NK-92 treated with Interleukin-12 subunit alpha and Interleukin-12 subunit beta, amount 100 ng/mL, for 24 hours (cell line): ENCODE measurements around the gene SUCLG2.

Experiments used
- DNase-seq: peaks from one replicate; lab custom pipeline; 2025; lab: John Stamatoyannopoulos, UW

SUCLG2 gene

DNA sequence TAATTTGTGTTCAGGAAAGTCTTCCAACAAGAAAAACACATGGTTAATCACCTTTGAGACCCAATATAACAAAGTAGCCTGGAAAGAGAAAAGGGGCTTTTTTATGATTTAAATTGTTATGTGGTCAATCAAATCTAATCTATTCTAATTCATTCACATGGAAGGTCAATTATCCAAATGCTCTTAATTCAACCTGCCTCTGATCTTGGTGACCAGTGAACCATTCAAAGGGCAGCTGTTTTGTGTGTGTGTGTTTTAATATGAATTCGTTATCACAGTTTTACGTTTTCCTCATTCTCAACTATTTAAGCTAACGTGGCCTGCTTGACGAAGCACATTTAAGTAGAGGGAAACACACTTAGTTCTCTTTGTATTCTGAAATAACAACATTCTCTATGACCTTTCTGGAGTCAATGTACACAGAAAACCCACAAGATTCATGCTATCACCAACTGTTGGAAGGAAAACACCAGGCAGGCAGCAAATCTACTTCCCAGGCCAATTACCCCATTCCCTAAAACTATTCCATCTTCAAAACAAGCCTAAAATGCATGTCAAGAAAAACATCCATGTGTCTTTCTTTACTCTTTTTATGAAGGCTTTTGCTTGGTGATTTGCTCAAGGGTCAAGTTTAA lies 195.4 kb downstream of the SUCLG2 start:
- DNase-seq: no peak

DNA sequence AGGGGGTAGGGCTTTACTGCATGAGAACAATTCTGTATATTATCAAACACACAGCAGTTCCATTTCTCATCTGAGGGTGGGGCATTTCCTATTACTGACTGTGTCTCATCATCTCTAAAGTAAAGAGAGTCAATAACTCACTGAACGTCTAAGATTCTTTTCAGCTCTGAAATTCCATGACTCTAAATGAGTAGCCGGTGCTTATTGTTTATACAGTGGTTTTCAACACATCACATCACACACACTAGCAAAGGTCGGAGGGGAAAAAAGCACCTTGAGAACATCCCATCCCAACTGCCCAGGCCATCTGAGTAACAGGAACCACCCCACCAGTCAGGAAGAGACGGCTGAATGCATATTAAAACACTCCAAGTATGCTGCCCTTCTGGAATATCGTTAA lies 196.0 kb downstream of the SUCLG2 start:
- no peak for DNase-seq

DNA sequence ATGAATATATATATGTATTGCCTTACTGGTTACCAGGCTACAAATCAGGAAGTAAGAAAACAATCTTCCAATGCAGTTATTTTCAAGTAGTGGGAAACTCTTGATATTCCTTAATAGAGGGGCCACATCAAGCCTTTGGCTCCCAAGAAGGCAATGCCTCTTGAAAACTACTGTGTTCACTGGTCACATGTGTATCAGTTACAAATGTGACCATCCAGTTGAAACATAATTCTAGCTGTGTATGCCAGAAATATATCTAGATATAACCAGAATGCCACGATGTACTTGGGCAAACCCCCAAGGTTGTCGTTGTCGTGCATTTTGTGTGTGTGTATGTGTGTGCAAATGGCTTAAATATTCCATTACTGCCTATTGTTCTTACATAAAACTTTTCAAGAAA lies 200.8 kb downstream of the SUCLG2 start:
- no peak for DNase-seq

DNA sequence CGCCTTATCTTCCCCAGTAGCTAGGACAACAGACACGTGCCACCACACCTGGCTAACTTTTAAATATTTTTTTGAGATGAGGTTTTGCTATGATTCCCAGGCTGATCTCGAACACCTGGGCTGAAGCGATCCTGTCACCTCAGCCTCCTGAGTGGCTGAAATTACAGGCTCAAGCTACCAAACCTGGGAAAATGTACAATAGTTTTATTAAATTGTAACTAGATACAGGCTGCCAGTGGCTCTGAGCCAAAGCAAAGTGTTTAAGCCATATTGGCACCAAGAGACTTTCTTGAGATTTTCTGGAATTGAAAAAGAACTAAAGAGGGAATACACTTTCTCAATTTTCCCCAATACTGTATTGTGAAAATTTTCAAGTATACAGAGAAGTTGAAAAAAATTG lies 204.3 kb downstream of the SUCLG2 start:
- no peak for DNase-seq

DNA sequence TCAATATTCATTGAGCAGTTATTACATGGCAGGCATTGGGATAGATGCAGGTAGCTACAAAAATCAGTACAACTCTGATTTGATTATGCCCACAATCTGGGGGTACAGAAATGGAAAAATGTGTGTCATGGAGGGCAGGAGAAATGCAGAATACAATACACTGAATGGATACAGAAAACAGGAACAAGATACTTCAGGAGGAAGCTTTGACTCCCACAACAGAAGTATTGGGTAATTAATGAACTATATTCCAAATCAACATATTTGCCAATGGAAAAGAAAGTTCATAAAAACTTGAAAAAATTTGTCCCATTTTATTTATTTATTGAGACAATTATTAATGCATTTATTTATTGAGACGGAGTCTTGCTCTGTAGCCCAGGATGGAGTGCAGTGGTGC lies 207.0 kb downstream of the SUCLG2 start:
- no peak for DNase-seq

DNA sequence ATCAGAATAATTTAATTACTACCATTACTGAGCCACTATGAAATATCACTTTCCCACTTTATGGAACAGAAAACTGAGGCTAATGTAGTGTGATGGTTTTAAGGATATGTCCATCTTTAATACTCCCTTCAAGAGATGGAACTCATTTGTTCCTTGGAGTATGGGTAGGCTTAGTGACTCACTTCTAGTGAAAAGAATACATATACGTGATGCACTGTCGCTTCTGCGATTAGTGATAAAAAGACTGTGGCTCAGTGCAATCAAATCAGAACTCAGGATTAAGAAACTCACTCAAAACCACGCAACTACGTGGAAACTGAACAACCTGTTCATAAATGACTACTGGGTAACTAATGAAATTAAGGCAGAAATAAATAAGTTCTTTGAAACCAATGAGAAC lies 216.6 kb downstream of the SUCLG2 start:
- DNase-seq: no peak

DNA sequence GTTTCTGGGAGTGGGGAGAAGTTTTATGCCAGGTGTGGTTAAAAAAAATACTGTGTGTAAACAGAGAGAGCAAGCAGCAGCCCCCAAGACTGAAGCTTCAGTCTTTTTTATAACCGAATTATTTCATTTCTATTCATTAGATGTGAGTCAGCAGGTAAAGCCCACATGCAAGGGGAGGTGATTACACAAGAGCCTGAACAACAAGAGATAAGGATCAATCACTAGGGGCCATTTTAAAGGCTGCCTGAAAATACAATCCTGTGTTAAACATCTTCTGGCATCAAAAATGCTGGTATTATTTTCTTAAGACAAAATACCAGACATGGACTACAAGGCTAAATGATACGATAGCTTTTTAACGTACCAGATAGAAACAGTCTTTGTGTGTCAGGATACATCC lies 217.3 kb downstream of the SUCLG2 start:
- DNase-seq: no peak

DNA sequence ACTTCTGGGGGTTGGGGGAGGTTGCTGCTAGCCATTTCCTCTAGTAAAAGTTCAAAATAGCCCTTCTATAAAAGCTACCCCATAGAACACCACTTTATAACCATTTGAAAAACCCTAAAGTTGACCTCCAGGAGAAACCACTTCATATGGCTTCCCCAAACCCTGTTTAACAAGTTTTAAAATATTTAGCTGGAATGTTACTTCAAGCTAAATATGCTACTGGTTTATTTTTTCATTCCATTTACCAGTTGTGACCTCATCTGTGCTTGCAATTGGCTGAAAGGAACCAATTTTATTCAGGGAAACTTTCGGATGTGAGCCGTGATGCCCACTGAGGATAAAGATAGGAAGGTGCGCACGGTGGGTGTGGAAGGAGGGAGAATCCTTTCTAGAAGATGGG lies 221.3 kb downstream of the SUCLG2 start:
- no peak for DNase-seq

DNA sequence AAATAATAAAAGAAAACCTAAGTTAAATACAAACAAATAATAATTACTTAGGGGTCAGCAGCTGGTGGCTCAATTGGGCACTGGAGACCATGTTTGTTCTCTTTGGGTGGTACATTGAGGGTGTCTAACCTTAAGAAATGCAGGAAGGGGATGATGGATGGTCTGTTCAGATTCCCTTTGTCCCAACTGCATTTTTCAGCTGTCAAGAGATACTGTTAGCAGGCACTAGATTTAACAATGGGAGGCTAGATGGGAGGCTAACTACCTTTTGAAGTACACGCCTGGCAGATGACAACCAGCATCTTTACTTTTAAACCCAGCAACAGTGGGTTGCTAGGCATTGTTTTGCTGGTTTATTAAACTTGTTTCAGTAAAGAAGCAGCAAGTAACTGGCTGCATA lies 222.5 kb downstream of the SUCLG2 start:
- DNase-seq: no peak

DNA sequence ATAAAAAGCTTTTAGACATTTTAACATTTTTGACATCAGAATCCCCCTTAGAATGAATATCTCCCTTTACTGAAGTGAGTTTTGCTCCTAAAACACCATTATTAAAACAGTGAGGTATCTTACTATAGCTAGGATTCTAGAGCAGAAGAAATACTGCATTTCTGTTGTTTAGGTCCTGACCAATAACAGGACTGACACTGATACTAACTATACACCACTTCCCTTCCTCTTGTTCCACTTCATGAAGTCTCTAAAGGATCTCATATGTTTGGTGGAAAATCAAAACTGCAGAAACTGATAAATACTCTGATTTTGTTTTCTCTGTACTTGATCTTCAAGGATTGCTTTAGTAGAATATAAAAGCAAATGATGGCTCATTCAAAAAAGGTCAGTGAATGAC lies 230.7 kb downstream of the SUCLG2 start:
- no peak for DNase-seq

DNA sequence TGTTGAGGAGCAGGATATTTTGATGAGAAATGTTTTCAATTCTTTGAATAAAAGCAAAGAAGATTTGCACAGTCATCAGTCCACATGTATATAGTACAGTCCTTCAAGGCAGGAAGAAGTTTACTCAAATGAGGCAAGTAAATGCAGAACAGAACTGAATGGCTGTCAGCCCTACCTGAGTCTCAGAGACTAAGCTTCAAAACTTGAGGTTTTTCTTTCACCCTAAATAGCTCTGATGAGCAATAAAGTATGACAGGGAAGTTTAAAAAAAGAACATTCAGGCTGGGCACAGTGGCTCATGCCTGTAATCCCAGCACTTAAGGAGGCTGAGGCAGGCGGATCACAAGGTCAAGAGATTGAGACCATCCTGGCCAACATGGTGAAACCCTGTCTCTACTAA lies 232.5 kb downstream of the SUCLG2 start:
- no peak for DNase-seq

DNA sequence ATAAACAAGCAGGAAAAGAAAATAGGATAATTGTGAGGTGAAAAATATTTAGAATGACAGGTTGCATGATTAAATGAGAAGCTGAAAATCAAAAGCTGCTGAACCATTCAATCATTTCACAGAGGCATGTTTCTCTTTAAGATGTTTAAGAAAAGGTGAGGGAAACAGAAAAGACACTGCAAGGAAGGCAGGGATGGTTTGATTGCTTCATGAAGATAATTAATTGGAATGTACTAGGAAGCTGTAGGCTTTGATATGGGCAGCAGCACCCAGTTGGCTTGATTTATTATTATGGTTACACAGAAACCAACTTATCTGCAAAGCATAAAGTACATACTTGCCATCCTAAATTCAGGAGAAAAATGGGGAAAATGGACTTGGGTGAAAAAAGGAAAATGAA lies 234.6 kb downstream of the SUCLG2 start:
- no peak for DNase-seq

DNA sequence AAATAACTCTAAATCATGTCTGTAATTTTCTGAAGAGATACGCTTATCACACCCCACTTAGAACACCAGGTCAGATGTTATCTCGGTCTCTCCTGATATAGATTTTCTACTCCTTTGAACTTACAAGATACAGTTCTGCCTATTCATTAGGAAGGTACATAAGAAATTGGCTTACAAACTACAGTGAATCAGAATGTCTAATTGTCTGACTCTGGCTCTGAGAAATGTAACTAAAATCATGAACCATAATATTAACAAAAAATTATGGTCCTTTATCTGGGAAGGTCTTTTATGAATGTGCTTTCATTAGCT lies 235.2 kb downstream of the SUCLG2 start:
- DNase-seq: no peak

DNA sequence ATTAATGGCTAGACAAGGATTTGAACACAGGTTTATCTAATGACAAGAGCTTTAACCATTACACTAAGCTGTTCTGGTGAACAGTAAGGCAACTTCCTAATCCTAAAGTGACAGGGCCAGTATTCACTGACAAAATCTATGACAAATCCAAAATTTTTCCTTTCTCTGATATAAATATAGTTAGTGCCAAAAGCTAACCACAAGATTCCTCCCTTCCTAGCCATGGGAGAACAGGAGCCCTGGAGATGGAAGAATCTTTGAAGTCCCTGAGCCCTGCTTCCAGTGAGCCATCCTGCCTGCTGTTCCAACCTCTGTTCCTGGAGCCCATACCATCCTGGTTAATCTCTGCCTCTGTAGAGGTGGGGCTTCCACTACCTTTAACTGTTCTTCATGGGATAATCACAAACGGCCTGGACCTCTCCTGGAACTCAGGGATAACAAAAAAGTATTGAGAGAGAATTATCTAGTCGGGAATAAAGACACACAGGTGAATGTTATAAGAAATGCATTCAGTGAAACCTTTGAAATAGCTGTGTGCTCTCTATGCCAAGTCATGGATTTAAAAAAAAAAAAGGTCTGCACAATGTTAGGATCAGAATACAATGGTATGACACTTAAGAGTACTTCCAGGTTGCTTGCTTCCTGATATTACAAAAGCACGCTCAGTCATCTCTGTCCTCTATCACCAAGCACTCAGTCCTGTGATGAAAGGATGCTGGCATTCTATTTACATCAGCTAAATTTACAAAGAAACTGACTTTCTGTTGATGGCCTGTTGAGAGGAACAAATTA lies 235.8 kb downstream of the SUCLG2 start:
- no peak for DNase-seq

DNA sequence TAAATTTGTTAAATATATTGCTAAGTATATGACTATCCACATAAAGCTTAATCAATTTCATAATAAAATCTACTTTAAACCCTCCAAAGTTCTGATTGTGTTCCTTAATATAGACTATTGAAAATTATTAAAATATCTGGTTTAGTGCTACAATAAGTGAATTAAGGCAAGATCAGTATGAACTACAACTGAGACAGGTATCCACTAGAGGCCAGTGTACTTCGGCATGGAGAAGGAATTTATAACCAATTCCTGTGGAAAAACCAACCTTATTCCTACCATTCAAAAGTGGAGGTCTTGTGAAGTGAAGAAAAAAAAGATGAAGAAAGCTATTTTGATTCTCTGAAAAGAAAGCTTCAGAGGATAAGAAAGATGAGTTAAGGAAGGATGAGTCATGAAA lies 237.7 kb downstream of the SUCLG2 start:
- no peak for DNase-seq

DNA sequence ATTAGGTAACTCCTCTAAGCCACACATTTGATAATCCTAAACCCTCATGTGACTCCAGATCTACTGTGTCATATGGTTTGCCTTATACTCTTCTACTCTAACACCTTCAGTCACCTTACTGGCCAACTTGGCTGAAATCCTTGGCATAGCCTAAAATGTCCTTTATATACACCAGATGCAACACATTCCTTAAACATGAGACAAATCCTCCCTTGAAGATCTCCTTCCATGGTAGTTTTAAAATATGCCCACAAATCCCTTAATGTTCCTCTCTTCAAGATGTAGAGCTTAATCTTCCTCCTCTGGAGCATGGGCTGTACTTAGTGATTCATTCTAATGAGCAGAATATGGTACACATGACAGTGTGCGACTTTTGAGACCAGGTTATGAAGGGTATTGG lies 238.9 kb downstream of the SUCLG2 start:
- no peak for DNase-seq

DNA sequence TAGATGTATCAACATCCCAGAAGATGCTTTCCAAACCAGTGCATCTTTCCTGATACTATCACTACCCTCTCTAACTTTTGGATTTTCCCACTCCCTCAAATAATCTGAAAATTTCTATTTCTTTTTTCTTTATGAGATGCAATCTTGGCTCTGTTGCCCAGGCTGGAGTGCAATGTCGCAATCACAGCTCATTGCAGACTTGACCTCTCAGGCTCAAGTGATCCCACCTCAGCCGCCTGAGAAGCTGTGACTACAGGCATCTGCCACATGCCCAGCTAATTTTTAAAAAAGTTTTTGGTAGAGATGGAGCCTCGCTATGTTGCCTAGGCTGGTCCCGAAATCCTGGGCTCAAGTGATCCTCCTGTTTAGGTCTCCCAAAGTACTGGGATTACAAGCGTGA lies 239.7 kb downstream of the SUCLG2 start:
- DNase-seq: no peak

DNA sequence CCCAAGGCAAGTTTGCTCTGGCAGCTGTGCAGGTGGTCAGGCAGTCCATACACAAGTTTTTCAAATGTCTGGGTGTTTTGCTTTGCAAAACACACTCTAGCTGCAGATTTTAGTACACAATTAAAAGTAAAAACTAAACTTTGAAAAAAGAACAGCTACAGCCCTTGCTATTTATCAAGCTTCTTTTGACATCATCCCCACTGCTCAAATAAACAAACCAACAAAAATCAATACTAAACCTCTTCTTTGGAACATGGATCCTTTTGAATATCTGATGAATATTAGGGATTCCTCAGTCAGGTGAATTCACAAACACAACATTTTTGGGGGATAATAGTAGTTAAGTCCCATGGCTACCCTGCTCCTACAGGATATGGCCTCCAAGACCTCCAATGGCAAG lies 249.2 kb downstream of the SUCLG2 start:
- no peak for DNase-seq

DNA sequence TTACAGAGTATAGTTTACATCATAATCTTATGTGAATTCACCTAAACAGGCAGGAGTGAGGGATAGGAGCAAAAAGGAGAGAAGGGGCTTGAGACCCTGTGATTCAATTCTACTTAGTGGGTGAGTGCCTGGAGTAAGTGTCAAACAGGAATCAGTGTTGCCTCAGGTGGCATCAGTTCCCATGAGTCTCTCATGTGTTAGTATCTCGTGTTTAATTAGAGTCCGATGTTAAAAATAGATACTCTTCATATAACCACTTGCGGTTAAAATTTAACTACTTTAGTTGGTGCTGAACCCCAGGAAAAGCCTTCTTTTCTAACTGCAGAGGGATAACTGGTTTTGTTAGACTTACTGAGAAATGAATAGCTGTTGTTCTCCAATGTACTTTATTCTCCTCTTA lies 251.5 kb downstream of the SUCLG2 start:
- DNase-seq: no peak

DNA sequence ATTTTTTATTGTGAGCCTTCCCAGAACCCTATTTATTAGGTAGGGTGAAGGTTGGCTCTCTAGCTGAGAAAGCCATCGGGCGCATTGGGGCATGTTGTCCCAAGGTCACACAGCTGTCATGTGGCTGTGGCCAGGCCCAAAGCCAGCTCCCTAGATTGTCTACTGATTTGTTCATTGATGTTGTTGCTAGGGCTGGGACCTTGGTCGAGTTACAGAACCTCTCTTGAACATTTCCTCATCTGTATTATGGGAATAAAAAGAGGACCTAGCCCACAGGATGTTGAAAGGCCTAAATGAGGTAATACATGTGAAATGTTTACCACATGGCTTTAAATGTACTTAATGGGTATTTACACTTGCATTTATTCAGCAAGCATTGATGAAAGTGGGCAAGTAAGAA lies 252.5 kb downstream of the SUCLG2 start:
- DNase-seq: no peak

DNA sequence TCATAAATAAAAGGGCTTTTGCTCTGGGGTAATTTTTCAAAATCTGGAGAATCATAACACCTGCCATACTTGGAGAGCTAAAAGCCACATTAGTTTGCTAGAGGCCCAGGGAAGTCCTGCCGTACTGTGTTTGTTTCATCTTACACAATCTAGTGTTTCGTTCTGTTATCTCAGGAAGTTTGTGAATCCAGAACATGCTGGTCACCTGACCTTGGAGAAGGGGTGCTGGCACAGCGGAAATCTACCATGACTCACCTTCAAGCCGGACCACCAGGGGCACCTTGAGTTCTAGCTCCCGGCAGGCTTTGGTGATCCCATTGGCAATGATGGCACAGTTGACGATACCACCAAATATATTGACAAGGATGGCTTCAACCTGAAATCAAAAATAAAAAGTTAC lies 253.9 kb downstream of the SUCLG2 start:
- DNase-seq: no peak

DNA sequence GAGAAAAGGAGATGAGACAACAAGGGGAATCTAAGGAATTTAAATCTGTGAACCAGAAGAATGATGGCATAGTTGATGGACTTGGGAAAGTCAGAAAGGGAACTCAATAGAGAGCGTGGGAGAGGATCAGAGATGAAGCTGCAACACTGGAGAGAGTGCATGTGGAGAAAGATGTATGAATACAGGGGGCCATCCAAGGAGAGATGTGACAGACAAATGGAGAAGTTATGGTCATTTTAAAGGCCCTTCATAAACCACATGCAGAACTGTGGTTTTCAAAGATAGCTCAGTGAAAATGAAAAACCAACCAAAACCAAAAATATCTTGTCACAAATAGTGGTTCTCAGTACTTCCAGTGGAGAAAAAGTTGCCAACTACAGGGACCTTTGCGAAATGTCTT lies 265.2 kb downstream of the SUCLG2 start:
- DNase-seq: no peak

DNA sequence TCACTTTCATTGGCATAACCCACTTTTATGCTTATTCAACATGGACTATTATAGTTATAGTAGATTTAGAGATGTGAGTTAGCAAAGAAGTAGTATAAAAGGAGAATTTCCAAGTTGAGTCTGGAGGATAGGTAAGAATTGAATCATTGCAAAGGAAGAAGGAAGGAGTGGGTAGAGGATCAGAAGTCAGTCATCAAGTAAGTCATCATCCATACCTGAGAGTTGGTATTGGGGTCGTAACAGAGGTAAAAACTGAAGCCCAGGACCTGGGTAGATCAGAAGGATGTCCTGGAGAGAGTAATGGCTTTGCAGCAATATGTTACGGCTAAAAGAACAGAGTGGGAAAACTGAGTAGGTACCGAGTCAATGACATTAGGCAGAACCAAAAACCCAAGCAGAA lies 265.7 kb downstream of the SUCLG2 start:
- DNase-seq: no peak

DNA sequence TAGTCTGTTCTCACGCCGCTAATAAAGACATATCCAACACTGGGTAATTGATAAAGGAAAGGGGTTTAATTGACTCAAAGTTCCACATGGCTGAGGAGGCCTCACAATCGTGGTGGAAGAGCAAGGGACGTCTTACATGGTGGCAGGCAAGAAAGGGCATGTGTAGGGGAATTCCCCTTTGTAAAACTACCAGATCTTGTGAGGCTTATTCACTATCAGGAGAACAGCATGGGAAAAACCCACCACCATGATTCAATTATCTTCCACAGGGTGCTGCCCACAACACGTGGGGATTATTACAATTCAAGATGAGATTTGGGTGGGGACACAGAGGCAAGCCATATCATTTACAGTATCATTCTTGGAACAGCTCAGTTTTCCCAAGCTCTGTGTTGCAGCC lies 268.0 kb downstream of the SUCLG2 start:
- DNase-seq: no peak
